ENCODE results near the gene C14orf180.
"Not testable (repeated sequence)": the region's sequence is repeated elsewhere in the genome, so short reads cannot be mapped to it uniquely, and the experiment has no call there.

C14orf180 gene

DNA sequence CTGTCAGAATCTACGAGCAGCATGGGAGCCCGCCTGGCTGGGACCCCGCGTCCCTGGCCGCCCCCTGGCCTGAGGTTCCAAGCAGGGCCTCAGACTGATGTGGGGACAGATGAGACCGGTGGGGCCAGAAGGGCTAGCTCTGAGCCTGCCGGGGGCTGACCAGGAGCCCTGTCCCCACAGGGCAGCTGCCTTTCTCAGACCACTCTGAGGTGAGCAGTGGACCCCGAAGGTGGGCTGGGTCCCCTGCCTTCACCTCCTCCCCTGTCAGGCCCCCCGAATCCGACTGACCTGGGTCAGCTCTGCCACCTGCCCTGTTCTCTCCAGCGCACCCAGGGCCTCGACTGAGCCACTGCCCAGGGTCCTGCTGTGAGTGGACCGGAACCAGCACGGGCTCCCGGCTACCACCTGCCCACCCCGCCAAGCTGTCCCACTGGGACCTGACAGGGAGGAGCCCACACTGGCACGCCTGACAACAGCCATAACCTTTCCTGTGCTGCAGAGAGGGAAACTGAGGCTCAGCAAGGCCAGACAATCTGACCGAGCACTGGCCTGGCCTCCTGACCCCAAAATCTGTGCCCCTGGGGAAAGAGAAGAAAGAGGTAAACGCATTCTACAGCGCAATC lies 54.7 kb downstream of the C14orf180 start:
- DNase-seq, result no peak

DNA sequence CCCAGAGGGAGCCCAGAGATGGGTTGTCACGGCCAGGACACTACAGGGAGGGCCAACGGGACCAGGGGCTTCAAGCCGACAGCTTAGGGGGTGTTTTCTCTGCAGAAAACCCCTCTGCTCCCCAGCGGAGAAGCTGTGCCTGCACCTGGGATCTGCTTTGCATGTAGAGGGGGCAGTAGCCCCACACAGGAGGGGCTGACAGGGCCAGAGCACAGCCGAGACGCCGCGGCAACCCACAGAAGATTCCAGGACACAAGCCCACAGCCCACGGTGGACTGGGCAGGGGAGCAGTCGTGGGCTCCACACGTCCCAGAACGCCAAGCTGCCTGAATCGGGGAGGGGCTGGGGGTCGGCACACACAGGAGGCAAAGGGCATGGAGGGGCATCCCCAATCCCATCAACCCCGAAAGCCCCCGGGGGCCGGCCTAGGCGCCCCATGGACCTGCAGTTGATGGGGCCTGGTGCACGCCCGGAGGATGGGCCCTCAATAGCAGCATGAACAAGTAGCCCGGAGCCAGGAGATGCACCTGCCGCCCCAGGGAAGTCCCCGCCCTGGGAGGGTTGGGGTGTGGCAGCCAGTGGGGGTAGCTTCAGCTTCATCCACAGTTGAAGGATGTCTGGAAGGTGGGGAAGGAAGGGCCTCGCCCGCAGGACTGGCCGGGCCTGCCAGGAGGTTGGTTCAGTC lies 55.5 kb downstream of the C14orf180 start:
- DNase-seq, result no peak

GRCh38 chr14:104635717-104636116 lies 56.2 kb downstream of the C14orf180 start:
- no peak for DNase-seq

- DNase-seq, result no peak
Measured at GRCh38 chr14:104636131-104636530, 56.6 kb downstream of the C14orf180 start.

DNA sequence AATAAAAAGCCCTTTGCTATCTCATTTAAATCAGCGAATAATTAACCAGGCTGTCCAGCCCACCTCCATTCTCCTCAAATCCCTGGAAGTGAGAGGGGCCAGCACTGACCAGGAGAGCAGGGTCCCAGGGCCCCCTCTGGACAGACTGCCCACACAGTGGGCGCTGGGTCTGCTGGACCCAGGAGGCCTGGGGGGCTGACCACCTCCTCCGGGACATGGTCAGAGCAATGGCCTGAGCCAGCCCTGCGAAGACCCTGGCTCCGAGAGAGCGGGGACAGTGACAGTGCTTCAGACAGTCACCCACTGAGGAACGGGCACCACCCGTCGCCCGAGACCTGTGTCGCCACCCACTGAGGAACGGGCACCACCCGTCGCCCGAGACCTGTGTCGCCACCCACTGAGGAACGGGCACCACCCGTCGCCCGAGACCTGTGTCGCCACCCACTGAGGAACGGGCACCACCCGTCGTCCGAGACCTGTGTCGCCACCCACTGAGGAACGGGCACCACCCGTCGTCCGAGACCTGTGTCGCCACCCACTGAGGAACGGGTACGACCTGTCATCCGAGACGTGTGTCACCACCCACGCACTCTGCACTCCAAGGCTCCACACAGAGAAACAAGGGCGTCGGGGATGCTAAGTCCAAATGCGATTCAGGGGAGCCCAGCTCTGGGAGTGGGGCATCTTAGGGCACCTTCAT lies 57.4 kb downstream of the C14orf180 start:
- DNase-seq, result not testable (repeated sequence)

- DNase-seq, result no peak
Measured at GRCh38 chr14:104637546-104638003, 58.0 kb downstream of the C14orf180 start.

GRCh38 chr14:104638190-104638589 lies 58.6 kb downstream of the C14orf180 start:
- DNase-seq, result no peak

GRCh38 chr14:104638927-104639450 lies 59.4 kb downstream of the C14orf180 start:
- no peak for DNase-seq

DNA sequence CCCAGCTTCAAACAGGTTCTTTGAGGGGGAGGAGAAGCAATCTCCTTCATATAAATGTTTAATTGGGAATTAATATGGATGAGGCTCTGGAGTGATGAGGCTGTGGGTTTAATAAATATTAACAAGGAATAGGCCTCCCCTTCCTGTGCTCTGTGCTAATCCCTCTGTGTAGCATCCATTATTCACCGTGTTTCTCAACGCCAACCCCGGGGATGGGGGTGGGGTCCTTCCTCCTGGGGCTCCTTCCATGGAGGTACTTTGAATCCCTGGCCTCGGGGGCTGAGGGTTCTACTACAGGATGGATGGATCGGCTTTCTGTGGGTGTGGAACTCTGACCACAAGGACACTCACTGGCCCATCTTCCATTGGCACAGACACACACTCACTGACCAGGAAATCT lies 59.9 kb downstream of the C14orf180 start:
- DNase-seq, result no peak

Data from NCI-H1105 treated with DMSO at 0.1 percent for 48 hours (cell line).